ENCODE measurements around the gene DHRS1.

- no peak for TF ChIP-seq CTCF (conservative IDR thresholded peaks at IDR 0.05; ENCODE audit: low read depth in 2 of 2)
- no peak for TF ChIP-seq EZH2phosphoT487 (IDR thresholded peaks at IDR 0.05; ENCODE audit: unreplicated experiment)
- no peak for TF ChIP-seq EZH2 (IDR thresholded peaks at IDR 0.05; ENCODE audit: low read depth, unreplicated experiment)
- TF ChIP-seq NANOG (IDR thresholded peaks at IDR 0.05; ENCODE audit: borderline replicate concordance): no peak
- TF ChIP-seq REST (IDR thresholded peaks at IDR 0.05; ENCODE audit: unreplicated experiment): no peak
- no peak for TF ChIP-seq POLR2AphosphoS5 (IDR thresholded peaks at IDR 0.05; ENCODE audit: low read depth)
- TF ChIP-seq STAT1 (IDR thresholded peaks at IDR 0.05; ENCODE audit: unreplicated experiment): no peak
- TF ChIP-seq CREB1 (CRISPR knock-in tag; IDR thresholded peaks at IDR 0.05; ENCODE audit: low read depth): no peak
Observed at GRCh38 chr14:24342889-24343288, 43.3 kb upstream of the DHRS1 start.

Data from GM23338 (cell line).